Measurements from ENCODE around the gene PHF21A. TPM values are rescaled to one million over a fixed set of nuclear protein-coding genes. Genes with fewer than 3 reads are reported as not detected.

Gene PHF21A
- total and polyA plus RNA-seq, 2 experiments from 2014 or later, result 42.1 to 55.6 TPM

DNA sequence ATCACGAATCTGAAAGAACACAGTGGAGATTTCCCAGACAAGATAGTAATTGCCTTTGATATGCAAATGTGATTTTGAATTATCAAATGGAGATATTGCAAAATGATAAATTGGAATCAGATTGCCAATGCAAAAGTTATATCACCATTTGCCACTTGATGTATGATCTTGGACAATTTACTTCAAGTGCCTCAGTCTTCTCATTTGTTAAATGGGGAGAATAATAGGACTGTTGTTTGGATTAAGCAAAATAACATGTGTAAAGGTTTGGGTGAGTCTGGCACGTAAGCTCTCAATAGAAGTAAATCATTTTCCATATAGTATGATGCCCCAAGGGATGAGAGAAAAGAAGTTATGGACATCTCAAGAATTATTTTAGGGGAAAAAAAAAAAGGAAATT lies 7.9 kb upstream of the PHF21A start:
- TF ChIP-seq CTCF (IDR thresholded peaks at IDR 0.05; ENCODE audit: low read depth, low read length), result no peak
- DNase-seq (ENCODE audit: low read depth in 1 of 2, low spot score in 1 of 2), result no peak

DNA sequence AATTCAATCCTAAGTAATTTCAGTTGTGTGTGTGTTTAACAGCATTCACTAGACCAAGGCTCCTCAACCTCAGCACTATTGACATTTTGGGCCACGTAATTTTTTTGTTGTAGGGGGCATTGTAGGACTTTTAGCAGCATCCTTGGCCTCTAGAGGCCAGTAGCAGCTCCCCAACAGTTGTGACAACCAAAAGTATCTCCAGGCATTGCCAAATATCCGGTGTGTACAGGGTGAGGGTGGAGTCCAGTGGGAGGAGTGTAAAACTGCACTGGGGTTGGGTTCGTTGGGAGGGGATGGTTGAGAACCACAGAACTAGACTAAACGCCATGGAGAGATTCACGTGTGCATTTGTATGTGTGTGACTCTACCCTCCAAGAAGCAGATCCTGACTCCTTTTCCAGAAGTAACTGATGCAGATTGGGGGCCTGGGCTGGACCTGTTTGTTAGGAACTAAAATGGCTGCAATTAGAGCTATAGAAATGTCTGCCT lies 5.9 kb upstream of the PHF21A start:
- no peak overlapping the region for H3K4me3 ChIP-seq
- H3K27me3 ChIP-seq, result no peaks in the 10 kb centered on the region
- no peaks in the 10 kb centered on the region for H3K9me3 ChIP-seq (ENCODE audit: low read depth)
- no peaks in the 10 kb centered on the region for H3K36me3 ChIP-seq
- no peak overlapping the region for H3K27ac ChIP-seq
- DNase-seq (ENCODE audit: low read depth in 1 of 2, low spot score in 1 of 2), result peak in 1 of 2 donors; percentile 85
- peak; percentile 68 for TF ChIP-seq CTCF (IDR thresholded peaks at IDR 0.05; ENCODE audit: low read depth, low read length)
- H3K4me1 ChIP-seq (ENCODE audit: low read depth), result peaks cover 4% of the 10 kb centered on the region

More for the DNA sequence above, 7.9 kb upstream of the PHF21A start:
- Histone ChIP-seq H3K27me3 (no peaks in the 10 kb centered on the region), H3K9me3 (ENCODE audit: low read depth) (no peaks in the 10 kb centered on the region), H3K4me1 (ENCODE audit: low read depth) (no peaks in the 10 kb centered on the region), H3K4me3 (no peak overlapping the region), H3K36me3 (no peaks in the 10 kb centered on the region), H3K27ac (no peak overlapping the region)

DNA sequence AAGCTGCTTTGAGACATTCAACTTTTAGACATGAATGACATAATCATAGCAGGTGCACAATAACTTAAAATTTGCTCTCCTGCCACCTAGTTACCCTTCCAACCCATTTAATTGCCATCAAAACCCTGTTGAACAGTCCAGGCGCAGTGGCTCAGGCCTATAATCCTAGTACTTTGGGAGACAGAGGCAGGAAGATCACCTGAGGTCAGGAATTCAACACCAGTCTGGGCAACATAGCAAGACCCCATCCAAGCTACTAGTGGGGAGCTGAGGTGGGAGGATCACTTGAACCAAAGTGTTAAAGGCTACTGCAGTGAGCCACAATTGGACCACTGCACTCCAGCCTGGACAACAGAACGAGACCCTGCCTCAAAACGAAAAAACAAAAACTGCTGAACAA lies 4.0 kb upstream of the PHF21A start:
- no peaks in the 10 kb centered on the region for H3K27me3 ChIP-seq
- no peak overlapping the region for H3K4me3 ChIP-seq
- DNase-seq (ENCODE audit: low read depth in 1 of 2, low spot score in 1 of 2), result no peak
- no peak for TF ChIP-seq CTCF (IDR thresholded peaks at IDR 0.05; ENCODE audit: low read depth, low read length)
- H3K9me3 ChIP-seq (ENCODE audit: low read depth), result no peaks in the 10 kb centered on the region
- H3K27ac ChIP-seq, result no peak overlapping the region
- H3K4me1 ChIP-seq (ENCODE audit: low read depth), result peaks cover 4% of the 10 kb centered on the region
- H3K36me3 ChIP-seq, result no peaks in the 10 kb centered on the region

DNA sequence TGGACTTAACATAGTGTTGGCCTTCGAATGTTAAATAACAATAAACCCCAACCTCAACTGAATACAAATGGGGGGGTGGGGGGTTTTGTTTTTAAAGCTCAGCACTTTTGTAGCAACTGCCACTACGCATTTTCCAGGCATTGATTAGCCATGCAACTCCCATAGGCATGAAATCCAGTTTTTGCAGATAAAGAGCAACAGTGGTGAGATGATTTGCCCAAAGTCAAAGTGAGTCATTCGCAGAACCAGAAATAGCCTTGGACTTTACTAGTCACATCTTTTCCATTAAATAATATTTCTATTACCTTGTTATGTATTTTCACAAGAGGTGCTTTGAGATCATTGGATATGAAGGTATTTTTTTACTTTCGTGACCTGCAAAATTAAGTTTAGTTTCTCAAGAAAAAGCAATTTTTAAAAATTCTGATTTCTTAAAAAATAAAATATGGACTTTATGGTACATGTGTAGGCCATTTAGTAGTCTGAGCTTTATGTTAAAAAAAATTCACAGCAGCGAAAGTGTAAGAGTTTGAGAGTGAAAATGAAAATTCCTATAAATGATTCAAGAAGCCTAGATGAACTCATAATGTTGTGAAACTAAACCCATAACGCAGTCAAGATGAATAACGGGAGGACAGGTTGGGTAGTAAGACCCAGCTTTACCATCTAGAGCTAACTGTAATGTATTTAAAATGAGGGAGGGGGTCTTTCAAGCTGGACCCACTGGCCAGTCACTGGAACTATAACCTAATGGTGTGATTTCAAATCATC lies 1.9 kb upstream of the PHF21A start:
- H3K27ac ChIP-seq, result no peak overlapping the region
- peaks cover 11% of the 10 kb centered on the region for H3K4me1 ChIP-seq (ENCODE audit: low read depth)
- peak overlapping the region; percentile 88 for H3K4me3 ChIP-seq
- H3K27me3 ChIP-seq, result no peaks in the 10 kb centered on the region
- peak in 1 of 2 donors; percentile 56 for DNase-seq (ENCODE audit: low read depth in 1 of 2, low spot score in 1 of 2)
- H3K9me3 ChIP-seq (ENCODE audit: low read depth), result no peaks in the 10 kb centered on the region
- no peak for TF ChIP-seq CTCF (IDR thresholded peaks at IDR 0.05; ENCODE audit: low read depth, low read length)
- no peaks in the 10 kb centered on the region for H3K36me3 ChIP-seq

DNA sequence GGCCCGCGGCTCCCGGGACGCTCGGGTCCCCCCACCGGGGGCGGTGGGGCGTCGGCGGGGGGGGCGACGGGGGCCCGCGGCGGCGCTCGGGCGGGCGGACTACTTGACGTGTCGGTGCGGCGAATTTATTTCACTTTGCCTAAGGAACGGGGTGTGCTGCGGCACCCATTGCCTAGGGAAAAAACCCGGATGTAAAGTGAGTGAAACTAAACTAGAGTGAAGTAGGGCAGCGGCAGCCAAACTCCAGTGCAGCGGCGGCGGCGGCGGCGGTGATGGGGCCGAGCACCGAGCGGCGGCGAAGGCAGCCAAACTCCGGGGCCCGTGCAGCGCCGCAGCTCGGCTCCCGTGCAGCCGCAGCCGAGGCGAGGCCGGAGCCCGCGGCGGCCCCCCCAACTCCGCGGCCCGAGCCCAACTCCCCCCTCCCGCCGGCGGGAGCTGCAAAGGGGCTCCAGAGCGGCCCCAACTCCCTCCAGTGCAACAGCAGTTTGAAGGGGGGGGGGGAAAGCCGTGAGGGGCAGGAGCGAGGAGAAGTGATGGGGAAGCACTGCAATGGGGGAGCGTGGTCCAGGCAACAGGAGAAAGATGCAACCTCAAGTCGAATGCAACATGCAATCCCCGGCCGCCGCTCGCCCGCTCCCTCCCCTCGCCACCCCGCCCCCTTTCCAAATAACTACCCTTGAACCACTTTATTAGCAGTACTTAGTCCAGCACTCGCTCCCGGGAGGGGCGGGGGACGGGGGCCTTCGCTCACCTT lies 647 bp upstream of the PHF21A start:
- Histone ChIP-seq H3K27ac (peak overlapping the region; percentile 46), H3K4me1 (ENCODE audit: low read depth) (peaks cover 23% of the 10 kb centered on the region), H3K36me3 (no peaks in the 10 kb centered on the region), H3K4me3 (peak overlapping the region; percentile 88), H3K9me3 (ENCODE audit: low read depth) (no peaks in the 10 kb centered on the region), H3K27me3 (no peaks in the 10 kb centered on the region)
- TF ChIP-seq CTCF (IDR thresholded peaks at IDR 0.05; ENCODE audit: low read depth, low read length), result no peak
- DNase-seq (ENCODE audit: low read depth in 1 of 2, low spot score in 1 of 2), result peak; percentile 96

All from cardiac muscle cell (in vitro differentiated cells and primary cell).